ENCODE measurements around the gene CACNA1C. TPM values are rescaled to one million over a fixed set of nuclear protein-coding genes. Genes with fewer than 3 reads are reported as not detected.

CACNA1C gene
- total and polyA plus RNA-seq, 2 donors from 2014 or later: 1.6 to 17.4 TPM

DNA sequence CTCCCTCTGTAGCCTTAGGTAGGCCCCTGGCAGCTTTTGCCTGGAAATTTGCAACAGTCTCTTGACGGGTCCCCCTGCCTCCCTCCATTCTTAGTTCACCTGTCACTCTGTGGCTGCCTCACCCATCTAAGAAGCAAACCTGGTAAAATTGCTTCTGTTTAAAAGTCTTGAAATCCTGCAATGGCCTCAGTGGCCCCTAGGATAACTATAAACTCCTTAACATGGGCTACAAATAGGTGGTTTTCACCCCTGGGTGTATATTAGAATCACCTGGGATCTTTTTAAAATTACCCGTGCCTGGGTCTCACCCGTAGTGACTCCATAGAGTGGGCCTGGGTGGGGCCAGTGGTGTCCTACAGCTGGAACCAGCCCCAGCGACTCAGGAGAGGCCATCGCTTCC, 332.7 kb downstream of the CACNA1C start:
- Histone ChIP-seq H3K4me3 (ENCODE audit: low read length in 3 of 3) (no peak overlapping the region), H3K27ac (ENCODE audit: low read depth in 2 of 2, low read length in 2 of 2) (no peak overlapping the region), H3K9ac (ENCODE audit: low read length in 3 of 3) (no peak overlapping the region), H3K27me3 (ENCODE audit: control insufficient read depth, insufficient read depth, low read length) (no peaks in the 10 kb centered on the region), H3K9me3 (ENCODE audit: control insufficient read depth in 2 of 3, insufficient read depth in 1 of 3, low read length in 3 of 3) (no peaks in the 10 kb centered on the region), H3K4me1 (ENCODE audit: control insufficient read depth in 2 of 3, insufficient read depth in 2 of 3, low read depth in 1 of 3, low read length in 3 of 3) (peaks cover 0 to 24% (median 19%) of the 10 kb centered on the region in 3 donors), H3K36me3 (ENCODE audit: control insufficient read depth in 2 of 3, insufficient read depth in 3 of 3, low read length in 3 of 3) (no peaks in the 10 kb centered on the region)
- intact Hi-C loops (cut with DNase I): no loop called here
- TF ChIP-seq, protein P1, sequence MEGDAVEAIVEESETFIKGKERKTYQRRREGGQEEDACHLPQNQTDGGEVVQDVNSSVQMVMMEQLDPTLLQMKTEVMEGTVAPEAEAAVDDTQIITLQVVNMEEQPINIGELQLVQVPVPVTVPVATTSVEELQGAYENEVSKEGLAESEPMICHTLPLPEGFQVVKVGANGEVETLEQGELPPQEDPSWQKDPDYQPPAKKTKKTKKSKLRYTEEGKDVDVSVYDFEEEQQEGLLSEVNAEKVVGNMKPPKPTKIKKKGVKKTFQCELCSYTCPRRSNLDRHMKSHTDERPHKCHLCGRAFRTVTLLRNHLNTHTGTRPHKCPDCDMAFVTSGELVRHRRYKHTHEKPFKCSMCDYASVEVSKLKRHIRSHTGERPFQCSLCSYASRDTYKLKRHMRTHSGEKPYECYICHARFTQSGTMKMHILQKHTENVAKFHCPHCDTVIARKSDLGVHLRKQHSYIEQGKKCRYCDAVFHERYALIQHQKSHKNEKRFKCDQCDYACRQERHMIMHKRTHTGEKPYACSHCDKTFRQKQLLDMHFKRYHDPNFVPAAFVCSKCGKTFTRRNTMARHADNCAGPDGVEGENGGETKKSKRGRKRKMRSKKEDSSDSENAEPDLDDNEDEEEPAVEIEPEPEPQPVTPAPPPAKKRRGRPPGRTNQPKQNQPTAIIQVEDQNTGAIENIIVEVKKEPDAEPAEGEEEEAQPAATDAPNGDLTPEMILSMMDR (IDR thresholded peaks at IDR 0.05; ENCODE audit: borderline replicate concordance, extremely low read depth, insufficient read depth): no peak
- FAIRE-seq: no peak
- DNase-seq: no peak

DNA sequence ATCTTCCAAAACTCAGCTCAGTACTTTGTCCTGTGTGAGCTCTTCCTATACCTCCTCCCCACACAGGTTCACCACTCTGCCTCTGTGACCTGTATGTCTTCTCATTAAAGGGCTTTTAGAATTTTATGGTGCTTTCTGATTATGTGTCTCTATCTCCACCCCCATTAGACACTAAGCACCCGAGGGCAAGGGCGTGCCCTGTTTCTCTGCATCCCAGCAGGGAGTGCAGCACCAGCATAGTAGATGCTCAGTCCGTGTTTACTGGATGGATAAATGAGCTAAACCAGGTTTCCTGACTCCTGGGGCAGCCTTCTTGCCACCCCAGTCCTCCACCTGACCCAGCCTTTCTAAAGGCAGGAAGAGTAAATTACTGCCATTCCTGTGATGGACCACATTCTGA, 333.8 kb downstream of the CACNA1C start:
- FAIRE-seq (no peak), DNase-seq (peak in 1 of 5 donors; percentile 13)
- intact Hi-C loops (cut with DNase I): no loop called here
- TF ChIP-seq, protein P1 (IDR thresholded peaks at IDR 0.05; ENCODE audit: borderline replicate concordance, extremely low read depth, insufficient read depth): no peak
- H3K4me1 ChIP-seq (ENCODE audit: control insufficient read depth in 2 of 3, insufficient read depth in 2 of 3, low read depth in 1 of 3, low read length in 3 of 3): peaks cover 0 to 24% (median 19%) of the 10 kb centered on the region in 3 donors
- H3K9me3 ChIP-seq (ENCODE audit: control insufficient read depth in 2 of 3, insufficient read depth in 1 of 3, low read length in 3 of 3): no peaks in the 10 kb centered on the region
- H3K9ac ChIP-seq (ENCODE audit: low read length in 3 of 3): no peak overlapping the region
- H3K27ac ChIP-seq (ENCODE audit: low read depth in 2 of 2, low read length in 2 of 2): no peak overlapping the region
- no peak overlapping the region for H3K4me3 ChIP-seq (ENCODE audit: low read length in 3 of 3)
- H3K36me3 ChIP-seq (ENCODE audit: control insufficient read depth in 2 of 3, insufficient read depth in 3 of 3, low read length in 3 of 3): no peaks in the 10 kb centered on the region
- no peaks in the 10 kb centered on the region for H3K27me3 ChIP-seq (ENCODE audit: control insufficient read depth, insufficient read depth, low read length)

DNA sequence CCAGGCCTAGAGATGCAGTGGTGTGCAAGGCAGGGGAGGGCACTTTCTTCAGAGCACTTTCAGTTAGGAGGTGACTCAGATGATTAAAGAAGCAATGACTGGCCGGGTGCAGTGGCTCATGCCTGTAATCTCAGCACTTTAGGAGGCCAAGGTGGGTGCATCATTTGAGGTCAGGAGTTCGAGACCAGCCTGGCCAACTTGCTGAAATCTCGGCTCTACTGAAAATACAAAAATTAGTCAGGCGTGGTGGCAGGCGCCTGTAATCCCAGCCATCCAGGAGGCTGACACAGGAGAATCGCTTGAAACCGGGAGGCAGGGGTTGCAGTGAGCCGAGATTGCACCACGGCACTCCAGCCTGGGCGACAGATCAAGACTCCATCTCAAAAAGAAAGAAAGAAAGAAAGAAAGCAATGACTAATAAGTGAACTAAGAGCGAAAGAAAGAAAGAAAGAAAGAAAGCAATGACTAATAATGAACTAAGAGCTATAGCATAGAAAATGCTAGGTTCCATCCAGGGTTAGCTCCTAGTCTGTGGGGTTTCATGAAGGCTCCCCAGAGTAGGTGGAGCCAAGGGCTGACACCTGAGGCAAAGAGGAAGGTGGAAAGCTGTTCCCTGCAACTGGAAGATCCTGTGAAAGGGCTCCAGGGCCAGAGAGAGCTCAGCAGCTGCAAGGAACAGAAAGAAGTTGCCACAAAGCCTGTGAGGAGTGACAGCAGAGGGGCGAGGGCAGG, 334.5 kb downstream of the CACNA1C start:
- Histone ChIP-seq H3K4me3 (ENCODE audit: low read length in 3 of 3) (no peak overlapping the region), H3K9ac (ENCODE audit: low read length in 3 of 3) (no peak overlapping the region), H3K9me3 (ENCODE audit: control insufficient read depth in 2 of 3, insufficient read depth in 1 of 3, low read length in 3 of 3) (no peaks in the 10 kb centered on the region), H3K4me1 (ENCODE audit: control insufficient read depth in 2 of 3, insufficient read depth in 2 of 3, low read depth in 1 of 3, low read length in 3 of 3) (peaks cover 0 to 24% (median 19%) of the 10 kb centered on the region in 3 donors), H3K27ac (ENCODE audit: low read depth in 2 of 2, low read length in 2 of 2) (no peak overlapping the region), H3K27me3 (ENCODE audit: control insufficient read depth, insufficient read depth, low read length) (no peaks in the 10 kb centered on the region), H3K36me3 (ENCODE audit: control insufficient read depth in 2 of 3, insufficient read depth in 3 of 3, low read length in 3 of 3) (no peaks in the 10 kb centered on the region)
- intact Hi-C loops (cut with DNase I): no loop called here
- DNase-seq (peak in 1 of 5 donors; percentile 9), FAIRE-seq (no peak)
- TF ChIP-seq, protein P1 (IDR thresholded peaks at IDR 0.05; ENCODE audit: borderline replicate concordance, extremely low read depth, insufficient read depth): no peak
